MM.1S (cell line): ENCODE results near the gene GOLGA3.

Experiments
- DNase-seq: peaks from one replicate; pipeline ENCODE4 v3.0.0-alpha.2; 2015
- H2AFZ ChIP-seq: fragments of 300-600 bp; sonication (generic); 2 replicates; pipeline ENCODE4 v1.6.0; 2016; ENCODE audit warnings: antibody characterized with exemption, low read length
- H3F3A ChIP-seq: fragments of 300-600 bp; sonication (generic); 2 replicates; pipeline ENCODE4 v1.6.1; 2016; ENCODE audit warnings: mild to moderate bottlenecking, antibody characterized with exemption, low read length, moderate library complexity, mixed read lengths; ENCODE audit not compliant: insufficient read depth
- H3K27ac ChIP-seq: fragments of 300-600 bp; sonication (generic); 2 replicates; pipeline ENCODE4 v1.5.1; 2016; ENCODE audit warnings: mild to moderate bottlenecking, low read length
- H3K27me3 ChIP-seq: fragments of 300-600 bp; sonication (generic); replicated peaks from 2 replicates; pipeline ENCODE4 v1.6.0; 2016; ENCODE audit warnings: low read length; ENCODE audit not compliant: insufficient read depth
- H3K36me3 ChIP-seq: fragments of 300-600 bp; sonication (generic); replicated peaks from 2 replicates; pipeline ENCODE4 v1.6.1; 2016; ENCODE audit warnings: mild to moderate bottlenecking, low read length, mixed read lengths; ENCODE audit not compliant: insufficient read depth
- H3K4me1 ChIP-seq: fragments of 300-600 bp; sonication (generic); 2 replicates; pipeline ENCODE4 v1.6.1; 2016; ENCODE audit warnings: low read length, mixed read lengths
- H3K4me2 ChIP-seq: fragments of 300-600 bp; sonication (generic); 2 replicates; pipeline ENCODE4 v1.6.0; 2016; ENCODE audit warnings: low read depth, low read length
- H3K4me3 ChIP-seq: fragments of 300-600 bp; sonication (generic); 2 replicates; pipeline ENCODE4 v1.5.1; 2016; ENCODE audit warnings: low read length, mixed read lengths
- H3K79me2 ChIP-seq: fragments of 300-600 bp; sonication (generic); 2 replicates; pipeline ENCODE4 v1.6.1; 2016; ENCODE audit warnings: mixed run types, low read length, mixed read lengths
- H3K9ac ChIP-seq: fragments of 300-600 bp; sonication (generic); 2 replicates; pipeline ENCODE4 v1.6.1; 2016; ENCODE audit warnings: low read length, mixed read lengths
- H3K9me2 ChIP-seq: fragments of 300-600 bp; sonication (generic); replicated peaks from 2 replicates; pipeline ENCODE4 v1.6.1; 2016; ENCODE audit warnings: mild to moderate bottlenecking, low read length, mixed read lengths; ENCODE audit not compliant: insufficient read depth
- H3K9me3 ChIP-seq: fragments of 300-600 bp; sonication (generic); replicated peaks from 2 replicates; pipeline ENCODE4 v1.6.1; 2016; ENCODE audit warnings: mild to moderate bottlenecking, low read length, mixed read lengths; ENCODE audit not compliant: insufficient read depth
- H4K20me1 ChIP-seq: fragments of 300-600 bp; sonication (generic); 2 replicates; pipeline ENCODE4 v1.6.1; 2016; ENCODE audit warnings: mild to moderate bottlenecking, low read length, moderate library complexity, mixed read lengths; ENCODE audit not compliant: insufficient read depth
- CTCF ChIP-seq: fragments of 300-600 bp; sonication (generic); IDR thresholded peaks from 2 replicates; pipeline ENCODE4 v1.5.1; 2016; ENCODE audit warnings: antibody characterized with exemption, low read length, mixed read lengths
- EZH2 ChIP-seq: fragments of 300-600 bp; sonication (generic); optimal IDR thresholded peaks from 2 replicates; pipeline ENCODE3; 2017; ENCODE audit warnings: low read depth, mild to moderate bottlenecking, antibody characterized with exemption, low read length, mixed read lengths
- EZH2phosphoT487 ChIP-seq: fragments of 300-600 bp; sonication (generic); IDR thresholded peaks from 2 replicates; pipeline ENCODE4 v1.6.1; 2018; ENCODE audit warnings: antibody characterized with exemption, low read length

Gene GOLGA3

DNA sequence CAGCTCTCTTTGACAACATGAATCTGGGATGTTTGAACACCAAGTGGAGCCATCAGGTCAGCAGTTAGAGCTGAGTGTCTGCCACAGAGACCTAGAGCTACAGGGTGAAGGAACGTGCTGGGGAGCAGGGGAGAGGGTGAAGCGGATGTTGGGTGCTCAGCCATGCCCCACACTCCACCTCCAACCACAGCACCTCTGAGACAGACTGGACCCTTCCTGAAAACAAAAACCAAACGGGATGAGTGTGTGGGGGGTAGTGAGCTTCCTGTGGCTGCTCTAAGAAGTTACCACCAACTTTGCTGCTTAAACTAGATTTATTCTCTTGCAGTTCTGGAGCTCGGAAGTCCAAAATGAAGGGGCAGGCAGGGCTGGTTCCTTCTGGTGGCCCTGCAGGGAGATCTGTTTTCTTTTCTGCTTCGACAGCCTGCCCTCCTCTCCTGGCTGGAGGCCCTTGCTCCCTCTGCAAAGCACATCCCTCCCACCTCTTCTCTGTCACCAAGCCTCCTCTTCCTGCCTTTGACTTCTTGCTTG is 5.6 kb upstream of the GOLGA3 start:
- TF ChIP-seq EZH2 (no peak), EZH2phosphoT487 (no peak), CTCF (no peak)
- Histone ChIP-seq H3K27me3 (no peaks in the 10 kb centered on the region), H3K27ac (no peak overlapping the region), H4K20me1 (no peaks in the 10 kb centered on the region), H2AFZ (no peak overlapping the region), H3K36me3 (no peaks in the 10 kb centered on the region), H3K9me3 (no peaks in the 10 kb centered on the region), H3K9me2 (no peaks in the 10 kb centered on the region), H3K4me2 (no peak overlapping the region), H3F3A (no peaks in the 10 kb centered on the region), H3K9ac (no peak overlapping the region), H3K4me1 (no peaks in the 10 kb centered on the region), H3K4me3 (no peak overlapping the region), H3K79me2 (no peaks in the 10 kb centered on the region)
- DNase-seq: no peak

GRCh38 chr12:132833341-132833740 is 4.7 kb upstream of the GOLGA3 start:
- H3F3A ChIP-seq: no peaks in the 10 kb centered on the region
- no peak for DNase-seq
- H3K9me3 ChIP-seq: no peaks in the 10 kb centered on the region
- no peak overlapping the region for H3K27ac ChIP-seq
- H3K4me2 ChIP-seq: no peak overlapping the region
- H3K79me2 ChIP-seq: peaks cover under 1% of the 10 kb centered on the region; the same call in 1 of the 2 replicates
- H3K27me3 ChIP-seq: no peaks in the 10 kb centered on the region
- H3K4me1 ChIP-seq: no peaks in the 10 kb centered on the region
- no peak overlapping the region for H2AFZ ChIP-seq
- TF ChIP-seq EZH2phosphoT487 (no peak), EZH2 (no peak), CTCF (no peak)
- H3K9me2 ChIP-seq: no peaks in the 10 kb centered on the region
- no peaks in the 10 kb centered on the region for H3K36me3 ChIP-seq
- no peaks in the 10 kb centered on the region for H4K20me1 ChIP-seq
- no peak overlapping the region for H3K4me3 ChIP-seq
- no peak overlapping the region for H3K9ac ChIP-seq

DNA sequence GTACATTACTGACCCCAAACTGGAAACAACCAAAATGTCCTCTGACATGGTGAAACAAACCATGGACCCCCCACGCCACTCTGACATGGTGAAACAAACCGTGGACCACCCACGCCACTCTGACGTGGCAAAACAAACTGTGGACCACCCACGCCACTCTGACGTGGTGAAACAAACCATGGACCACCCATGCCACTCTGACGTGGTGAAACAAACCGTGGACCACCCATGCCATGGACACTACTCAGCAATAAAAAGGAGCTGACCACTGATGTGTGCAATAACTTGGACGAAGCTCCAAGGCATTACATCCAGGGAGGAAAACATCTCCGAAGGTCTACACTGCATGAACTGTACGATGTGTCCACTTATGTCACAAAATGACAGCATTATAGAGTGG is 3.1 kb upstream of the GOLGA3 start:
- H3K79me2 ChIP-seq: peaks cover 16% of the 10 kb centered on the region
- H3K4me2 ChIP-seq: no peak overlapping the region
- no peak for TF ChIP-seq EZH2phosphoT487
- TF ChIP-seq CTCF: no peak
- no peak for TF ChIP-seq EZH2
- no peak overlapping the region for H3K4me3 ChIP-seq
- H3K27ac ChIP-seq: no peak overlapping the region
- H2AFZ ChIP-seq: no peak overlapping the region
- H3K27me3 ChIP-seq: no peaks in the 10 kb centered on the region
- no peaks in the 10 kb centered on the region for H3K36me3 ChIP-seq
- H4K20me1 ChIP-seq: no peaks in the 10 kb centered on the region
- no peaks in the 10 kb centered on the region for H3F3A ChIP-seq
- no peaks in the 10 kb centered on the region for H3K9me3 ChIP-seq
- DNase-seq: no peak
- no peaks in the 10 kb centered on the region for H3K4me1 ChIP-seq
- no peaks in the 10 kb centered on the region for H3K9me2 ChIP-seq
- no peak overlapping the region for H3K9ac ChIP-seq
